GM18861 (cell line): ENCODE measurements around the gene SRSF7.
"Not testable (repeated sequence)": the region's sequence is repeated elsewhere in the genome, so short reads cannot be mapped to it uniquely, and the experiment has no call there.

Experiments used
- ATAC-seq: cut with Tn5 transposase; IDR thresholded peaks from one replicate; pipeline ENCODE4 v1.9.1; 2021; ENCODE audit not compliant: unreplicated experiment

SRSF7 gene

DNA sequence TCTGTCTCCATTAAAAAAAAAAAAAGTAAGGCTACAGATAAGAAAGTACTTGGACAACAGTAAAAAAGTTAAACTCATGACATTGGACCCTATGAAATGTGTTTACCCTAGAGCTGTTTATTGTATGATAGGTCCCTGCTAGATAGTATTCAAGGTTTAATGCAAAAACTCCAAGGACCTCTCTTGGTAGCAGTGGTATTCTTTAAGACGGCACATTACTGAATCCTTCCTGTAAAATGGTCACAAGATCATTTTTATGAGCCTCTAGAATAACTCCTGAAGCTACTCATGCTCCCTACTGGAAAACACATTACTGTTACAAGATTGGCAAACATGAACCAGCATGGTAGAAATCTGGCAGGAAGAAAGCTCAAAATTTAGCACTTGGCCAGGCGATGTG, 46.5 kb downstream of the SRSF7 start:
- no peak for ATAC-seq

GRCh38 chr2:38703336-38703735, 47.8 kb downstream of the SRSF7 start:
- ATAC-seq = not testable (repeated sequence)

DNA sequence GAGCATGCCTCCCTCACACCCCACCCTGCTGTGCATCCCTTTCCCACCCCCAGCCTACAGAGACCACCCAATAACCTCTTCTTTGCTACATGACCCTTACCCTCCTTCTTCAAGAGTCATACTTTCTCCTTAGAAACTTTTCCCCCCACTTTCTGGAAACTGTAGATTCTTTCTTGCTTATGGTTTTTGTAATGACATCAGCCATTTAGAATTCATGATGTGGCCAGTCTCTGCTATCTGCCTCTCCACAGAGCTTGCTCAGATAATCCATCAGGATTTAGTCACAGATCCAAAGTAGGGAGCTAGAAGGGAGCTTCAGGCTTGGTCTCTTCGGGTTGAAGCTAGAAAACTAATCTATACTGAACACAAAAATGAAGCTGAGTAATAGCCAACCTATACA, 48.7 kb downstream of the SRSF7 start:
- no peak for ATAC-seq

DNA sequence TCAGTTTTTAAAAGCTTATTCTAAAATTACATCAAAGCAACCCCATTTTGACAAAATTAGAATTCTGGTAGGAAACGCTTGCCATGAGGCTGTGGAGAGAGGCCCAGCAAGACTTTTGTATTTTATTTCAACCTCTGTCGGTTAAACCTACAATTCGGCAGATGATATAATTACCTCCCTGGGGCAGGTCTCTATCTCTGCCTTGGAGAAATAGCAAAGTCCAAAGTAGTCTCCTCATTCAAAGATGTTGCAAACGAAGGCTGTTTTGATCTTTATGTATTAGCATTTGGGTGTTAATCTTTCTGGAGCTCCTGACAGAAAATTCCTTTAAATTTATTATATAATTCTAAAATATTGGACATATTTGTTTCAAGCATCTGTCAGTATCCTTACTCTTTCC, 49.6 kb downstream of the SRSF7 start:
- no peak for ATAC-seq

- no peak for ATAC-seq
Measured at GRCh38 chr2:38700881-38701458, 50.2 kb downstream of the SRSF7 start.

DNA sequence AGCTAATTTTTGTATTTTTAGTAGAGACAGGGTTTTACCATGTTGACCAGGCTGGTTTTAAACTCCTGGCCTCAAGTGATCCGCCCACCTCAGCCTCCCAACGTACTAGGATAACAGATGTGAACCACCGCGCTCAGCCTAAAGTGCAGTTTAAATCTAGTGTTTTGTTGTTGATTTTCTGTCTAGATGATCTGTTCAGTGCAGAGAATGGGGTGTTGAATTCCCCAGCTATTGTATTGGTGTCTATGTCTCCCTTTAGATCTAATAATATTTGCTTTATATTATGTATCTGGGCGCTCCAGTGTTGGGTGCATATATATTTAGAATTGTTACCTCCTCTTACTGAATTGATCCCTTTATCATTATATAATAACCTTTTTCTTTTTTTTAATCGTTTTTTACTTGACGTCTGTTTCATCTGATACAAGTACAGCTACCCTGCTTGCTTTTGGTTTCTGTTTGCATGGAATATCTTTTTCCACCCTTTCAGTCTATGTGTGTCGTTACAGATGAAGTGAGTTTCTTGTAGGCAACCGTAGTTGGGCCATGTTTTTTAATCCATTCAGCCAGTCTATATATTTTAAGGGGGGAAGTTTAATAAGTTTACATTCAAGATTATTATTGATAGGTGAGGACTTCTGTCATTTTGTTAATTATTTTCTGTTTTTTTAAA, 50.9 kb downstream of the SRSF7 start:
- no peak for ATAC-seq

GRCh38 chr2:38698467-38699003, 52.6 kb downstream of the SRSF7 start:
- ATAC-seq = no peak

- no peak for ATAC-seq
Measured at GRCh38 chr2:38697116-38697840, 53.9 kb downstream of the SRSF7 start.
